Activated CD4-positive, alpha-beta T cell treated with anti-CD3 and anti-CD28 coated beads, Interleukin-2, amount 50 U/mL, for 4 hours (primary cell): ENCODE measurements around the gene GFRA1.

Experiments
- DNase-seq, 2 experiments: peaks; one replicate each; pipeline ENCODE4 v3.0.0-alpha.2; 2020

GFRA1 gene

DNA sequence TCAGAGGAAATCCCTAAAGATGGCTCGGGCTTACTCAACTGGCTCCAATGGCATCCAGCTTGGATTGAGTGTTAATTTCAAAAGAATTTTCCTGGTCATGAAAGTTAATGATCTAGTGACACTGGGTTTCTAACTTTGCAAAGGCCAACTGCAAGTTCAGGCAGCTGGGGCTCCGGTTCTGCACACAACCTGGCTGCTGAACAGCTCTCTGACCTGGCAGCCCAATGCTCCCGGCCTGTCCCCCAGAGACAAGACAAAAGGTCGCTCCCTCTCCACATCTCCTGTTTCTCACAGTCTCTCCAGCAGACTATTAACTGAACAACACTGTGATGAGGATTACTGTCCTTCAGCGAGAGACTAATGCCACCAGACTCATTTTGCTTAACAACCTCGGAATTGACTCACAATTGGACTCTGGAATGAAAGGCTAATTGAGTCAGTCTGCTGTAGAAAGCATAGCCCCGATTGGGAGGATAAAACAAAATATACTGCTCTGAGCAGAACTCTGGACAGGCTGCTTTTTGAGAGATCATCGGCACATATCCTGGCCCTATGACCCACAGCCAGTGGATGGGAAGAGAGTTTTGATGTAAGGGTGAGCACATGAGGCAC, 174.5 kb downstream of the GFRA1 start:
- DNase-seq: no peak

GRCh38 chr10:116097239-116097784, 175.7 kb downstream of the GFRA1 start:
- DNase-seq: no peak

DNA sequence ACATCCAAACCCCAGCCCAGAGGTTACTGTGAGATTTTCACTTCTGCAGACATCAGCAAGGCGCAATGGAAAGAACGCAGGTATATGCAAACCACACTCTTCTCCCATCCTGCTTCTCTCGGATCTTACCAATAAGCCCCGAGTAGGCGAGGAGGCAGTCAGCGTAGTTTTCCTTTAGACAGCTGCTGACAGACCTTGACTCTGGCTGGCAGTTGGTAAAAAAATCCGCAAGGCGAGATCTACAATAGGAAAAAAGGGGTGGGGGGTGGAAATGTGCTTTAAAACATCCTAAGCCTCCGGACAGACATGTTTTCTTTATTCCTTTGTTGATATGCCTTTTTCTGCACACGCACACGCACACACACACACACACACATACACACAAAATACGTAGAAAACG, 176.5 kb downstream of the GFRA1 start:
- no peak for DNase-seq

DNA sequence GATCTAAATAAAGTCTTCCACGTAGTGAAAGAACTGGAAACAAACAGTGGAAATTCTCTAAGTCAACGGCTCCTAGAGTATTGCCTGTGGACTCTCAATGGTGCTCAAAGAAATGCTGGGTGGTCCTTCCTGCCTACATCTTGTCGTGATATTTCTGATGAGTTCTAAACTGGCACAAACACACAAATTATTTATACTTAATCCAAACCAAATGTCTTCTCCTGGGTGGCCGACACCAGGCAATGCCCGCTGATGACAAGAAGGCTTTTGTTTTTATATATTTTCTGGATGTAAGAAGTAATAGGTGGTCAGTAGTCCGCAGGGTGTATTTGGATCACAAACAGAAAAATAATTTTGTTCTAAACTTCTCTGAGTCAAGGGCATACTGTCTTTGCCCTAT, 178.7 kb downstream of the GFRA1 start:
- no peak for DNase-seq

GRCh38 chr10:116093031-116093430, 180.0 kb downstream of the GFRA1 start:
- no peak for DNase-seq

- DNase-seq: no peak
These were observed 184.0 kb downstream of the GFRA1 start for GRCh38 chr10:116088985-116089384.

GRCh38 chr10:116085323-116085722, 187.7 kb downstream of the GFRA1 start:
- DNase-seq: no peak

DNA sequence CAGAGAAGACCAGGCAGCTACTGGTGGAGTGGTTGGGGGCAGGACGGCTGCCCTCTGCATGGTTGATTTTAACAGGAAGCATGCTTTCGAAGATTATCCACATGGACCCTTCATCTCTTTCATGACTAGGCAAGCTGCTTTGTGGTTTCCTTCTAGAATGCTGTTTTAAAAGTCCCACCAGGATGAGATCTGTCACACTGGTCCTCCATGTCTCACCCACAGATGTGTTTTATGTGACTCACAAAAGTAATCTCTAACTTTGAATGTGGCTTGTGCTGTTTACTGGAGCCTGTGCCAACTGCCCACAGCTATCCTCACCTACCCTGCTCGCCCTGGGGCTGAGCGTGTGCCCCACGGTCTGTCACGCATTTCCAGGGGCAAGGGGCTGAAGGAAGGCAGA, 188.8 kb downstream of the GFRA1 start:
- DNase-seq: no peak

- no peak for DNase-seq
These were observed 189.7 kb downstream of the GFRA1 start for GRCh38 chr10:116083226-116083762.

DNA sequence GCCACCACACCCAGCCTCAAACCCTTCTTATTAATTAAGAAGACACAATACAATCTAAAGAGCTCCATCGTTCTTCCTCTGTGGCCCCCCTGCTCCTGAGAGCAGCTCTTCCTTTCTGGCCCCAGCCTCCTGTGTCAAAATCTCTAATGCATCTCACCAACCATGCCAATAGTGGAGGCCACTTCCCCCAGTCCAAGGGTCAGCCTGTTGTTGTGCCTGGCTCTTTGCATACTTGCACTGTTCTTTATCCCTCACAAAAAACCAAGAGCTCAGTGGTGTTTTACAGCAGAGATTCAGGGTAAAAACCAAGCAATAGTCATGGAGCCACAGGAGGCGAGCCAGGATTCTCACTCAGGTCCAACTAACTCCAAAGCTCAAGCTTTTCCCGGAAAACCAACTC, 190.2 kb downstream of the GFRA1 start:
- no peak for DNase-seq

DNA sequence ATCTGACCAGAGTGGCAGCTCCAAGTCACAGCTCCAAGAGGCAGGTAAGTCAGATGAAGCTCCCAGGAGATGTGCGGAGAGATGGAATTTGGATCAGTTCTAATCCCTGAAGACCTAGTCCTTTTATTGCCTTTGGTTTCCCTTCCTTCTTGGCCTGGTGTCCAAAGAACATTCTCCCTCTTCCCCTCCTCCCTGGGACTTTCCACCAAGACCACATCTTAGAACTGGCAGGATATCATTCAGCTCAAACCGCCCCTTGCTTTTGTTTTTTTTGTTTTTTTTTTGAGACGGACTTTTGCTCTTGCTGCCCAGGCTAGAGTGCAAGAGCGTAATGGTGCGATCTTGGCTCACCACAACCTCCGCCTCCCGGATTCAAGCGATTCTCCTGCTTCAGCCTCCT, 190.8 kb downstream of the GFRA1 start:
- no peak for DNase-seq

GRCh38 chr10:116080553-116080952, 192.5 kb downstream of the GFRA1 start:
- no peak for DNase-seq

- DNase-seq: no peak
These were observed 193.7 kb downstream of the GFRA1 start for GRCh38 chr10:116079355-116079754.

- DNase-seq: no peak
These were observed 196.4 kb downstream of the GFRA1 start for GRCh38 chr10:116076621-116077020.

DNA sequence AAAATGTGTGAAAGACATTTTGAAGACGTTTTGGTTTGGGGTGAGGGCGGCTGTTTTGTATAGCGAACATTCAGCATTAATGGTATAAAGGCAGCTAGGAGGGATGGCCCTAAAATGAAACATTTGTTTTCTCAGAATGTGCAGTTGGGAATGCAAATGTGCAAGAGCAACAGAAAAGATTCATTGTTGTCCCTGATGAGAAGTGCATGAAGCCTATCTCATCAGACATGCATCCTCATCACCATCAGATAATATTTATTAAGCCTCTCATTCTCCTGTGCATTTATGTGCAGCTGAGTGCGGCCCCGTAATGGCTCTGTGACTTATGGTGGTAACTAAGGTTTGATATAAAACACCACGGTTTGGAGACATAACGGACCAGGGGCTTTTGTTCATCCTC, 199.5 kb downstream of the GFRA1 start:
- no peak for DNase-seq

DNA sequence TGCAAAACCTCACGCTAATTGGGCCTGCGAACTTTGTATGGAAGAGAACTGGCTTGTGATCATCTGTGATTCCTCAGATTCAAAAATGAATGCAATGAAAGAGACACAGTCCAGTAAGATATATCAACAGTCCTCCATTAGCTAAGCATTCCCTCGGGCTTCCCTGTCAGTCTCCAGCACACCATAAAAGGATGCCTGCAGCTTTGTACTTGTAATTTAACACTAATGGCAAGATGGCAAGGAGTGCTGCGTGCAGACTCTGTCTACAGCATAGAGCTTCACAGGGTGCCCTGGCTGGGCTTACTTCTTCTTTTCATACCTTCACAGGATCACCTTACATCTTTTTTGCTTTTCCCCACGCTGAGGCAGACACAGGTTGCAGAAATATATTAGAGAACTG, 200.0 kb downstream of the GFRA1 start:
- DNase-seq: no peak

- DNase-seq: no peak
These were observed 201.4 kb downstream of the GFRA1 start for GRCh38 chr10:116071453-116072148.

DNA sequence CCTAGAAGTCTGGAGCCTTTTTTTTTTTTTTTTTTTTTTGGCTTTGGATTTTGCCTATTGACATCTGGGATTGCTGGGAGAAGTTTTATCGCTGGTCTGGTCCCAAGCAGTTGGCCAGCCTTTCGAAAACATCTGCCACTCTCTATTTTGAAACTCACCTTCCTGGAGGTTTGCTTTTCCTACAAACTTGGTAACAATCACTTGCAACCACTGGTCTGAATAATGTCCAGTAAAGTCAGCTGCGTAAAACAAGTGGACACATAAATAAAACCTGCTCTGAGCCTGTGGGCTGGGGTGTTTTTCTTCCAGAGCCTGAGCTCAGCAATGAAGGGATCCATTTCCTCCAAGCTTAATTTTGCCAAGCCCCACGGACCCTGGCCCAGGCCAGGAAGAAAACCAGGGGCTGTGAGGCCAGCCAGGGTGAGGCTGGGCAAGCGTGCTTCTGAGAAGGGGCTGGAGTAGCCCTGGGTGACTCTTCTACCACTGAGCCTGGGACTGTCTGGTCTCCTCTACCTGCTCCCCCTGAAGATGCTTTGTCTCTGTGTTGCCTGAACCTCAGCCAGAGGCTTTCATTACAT, 202.2 kb downstream of the GFRA1 start:
- no peak for DNase-seq

- DNase-seq: no peak
These were observed 203.2 kb downstream of the GFRA1 start for GRCh38 chr10:116069856-116070255.

DNA sequence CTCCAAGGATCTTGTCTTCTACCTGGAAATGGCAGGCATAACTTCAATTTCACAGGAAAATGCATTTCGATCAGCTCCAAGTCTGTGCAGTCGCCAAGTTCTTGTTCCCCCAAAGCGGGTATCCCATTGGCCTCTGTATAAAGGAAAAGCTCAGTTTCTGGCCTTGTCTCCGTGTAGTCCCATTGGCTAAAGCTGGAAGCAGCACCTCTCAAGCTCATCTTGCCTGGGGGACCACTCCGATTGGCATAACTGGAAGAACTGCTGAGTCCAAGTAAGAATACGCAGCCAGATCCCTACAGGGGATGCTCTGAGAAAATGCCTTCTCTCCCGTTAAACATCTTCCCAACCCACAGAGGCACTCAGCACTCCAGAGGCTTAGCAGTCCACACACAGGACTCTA, 205.2 kb downstream of the GFRA1 start:
- DNase-seq: no peak

GRCh38 chr10:116063107-116063506, 209.9 kb downstream of the GFRA1 start:
- no peak for DNase-seq

- no peak for DNase-seq
These were observed 212.1 kb downstream of the GFRA1 start for GRCh38 chr10:116060864-116061263.

GRCh38 chr10:116059320-116059719, 213.7 kb downstream of the GFRA1 start:
- DNase-seq: no peak
